ENCODE data around the gene ESPL1. TPM values are rescaled to one million over a fixed set of nuclear protein-coding genes. Genes with fewer than 3 reads are reported as not detected.

ESPL1 gene
- total and polyA plus RNA-seq, 4 donors = 0.77 to 6.7 (median 1.5) TPM

GRCh38 chr12:53222170-53222721 is 45.9 kb upstream of the ESPL1 start:
- Histone ChIP-seq H3K9ac (ENCODE audit: insufficient read depth in 1 of 2, low read length in 2 of 2) (peak overlapping the region in 1 of 2 donors; percentile 34), H3K27me3 (ENCODE audit: control insufficient read depth in 3 of 3, insufficient read depth in 3 of 3, low read length in 2 of 3) (no peaks in the 10 kb centered on the region), H3K4me3 (no peak overlapping the region), H3K36me3 (ENCODE audit: control insufficient read depth in 4 of 4, insufficient read depth in 4 of 4, low read length in 4 of 4) (peaks cover 0 to 6% (median 1%) of the 10 kb centered on the region in 4 donors), H3K27ac (ENCODE audit: low read depth in 1 of 2, low read length in 1 of 2) (peak overlapping the region; percentile 75 to 97), H3K4me1 (ENCODE audit: control insufficient read depth in 5 of 5, insufficient read depth in 5 of 5, low read length in 5 of 5) (peaks cover 0 to 66% (median 37%) of the 10 kb centered on the region in 5 donors), H3K9me3 (ENCODE audit: control insufficient read depth in 4 of 4, insufficient read depth in 3 of 4, low read length in 3 of 4) (no peaks in the 10 kb centered on the region)
- ATAC-seq (ENCODE audit: insufficient read depth, low FRiP score) (no peak), DNase-seq (peak in 2 of 3 donors; percentile 37 to 41)
- TF ChIP-seq CTCF (IDR thresholded peaks at IDR 0.05; ENCODE audit: control extremely low read depth, extremely low read depth) = no peak
- WGBS, 2 donors = 37 to 41% methylated on average over 5 of the region's 5 CpGs

DNA sequence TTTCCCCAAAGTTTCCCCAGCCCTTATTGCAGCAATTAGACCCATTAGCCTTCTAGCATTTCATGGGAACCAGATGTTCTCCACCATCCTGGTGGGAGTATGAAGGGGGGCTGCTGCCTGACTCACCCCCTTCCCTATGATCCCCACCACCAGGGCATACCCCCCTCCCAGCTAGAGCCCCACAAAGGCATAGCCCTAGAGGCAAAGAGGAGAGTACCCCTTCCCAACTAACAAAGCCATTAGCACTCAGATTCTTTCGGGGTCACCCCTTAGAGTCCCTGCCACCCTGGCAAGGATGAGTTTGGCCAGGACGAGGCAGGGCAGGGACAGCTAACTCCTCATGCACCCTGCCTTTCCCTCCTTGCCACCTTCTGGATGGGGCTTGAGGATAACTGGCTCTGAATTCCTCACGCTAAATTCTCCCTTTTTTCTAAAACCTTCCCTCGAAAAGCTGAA is 45.3 kb upstream of the ESPL1 start:
- Histone ChIP-seq H3K4me1 (ENCODE audit: control insufficient read depth in 5 of 5, insufficient read depth in 5 of 5, low read length in 5 of 5) (peaks cover 0 to 61% (median 33%) of the 10 kb centered on the region in 5 donors), H3K27ac (ENCODE audit: low read depth in 1 of 2, low read length in 1 of 2) (peak overlapping the region in 1 of 2 donors; percentile 62), H3K4me3 (no peak overlapping the region), H3K9me3 (ENCODE audit: control insufficient read depth in 4 of 4, insufficient read depth in 3 of 4, low read length in 3 of 4) (no peaks in the 10 kb centered on the region), H3K27me3 (ENCODE audit: control insufficient read depth in 3 of 3, insufficient read depth in 3 of 3, low read length in 2 of 3) (no peaks in the 10 kb centered on the region), H3K9ac (ENCODE audit: insufficient read depth in 1 of 2, low read length in 2 of 2) (no peak overlapping the region), H3K36me3 (ENCODE audit: control insufficient read depth in 4 of 4, insufficient read depth in 4 of 4, low read length in 4 of 4) (peaks cover 0 to 7% (median 3%) of the 10 kb centered on the region in 4 donors)
- ATAC-seq (ENCODE audit: insufficient read depth, low FRiP score) = no peak
- TF ChIP-seq CTCF (IDR thresholded peaks at IDR 0.05; ENCODE audit: control extremely low read depth, extremely low read depth) = no peak
- 50 to 60% methylated on average over 4 of the region's 4 CpGs for WGBS, 2 donors
- DNase-seq = peak in 2 of 3 donors; percentile 31 to 35

DNA sequence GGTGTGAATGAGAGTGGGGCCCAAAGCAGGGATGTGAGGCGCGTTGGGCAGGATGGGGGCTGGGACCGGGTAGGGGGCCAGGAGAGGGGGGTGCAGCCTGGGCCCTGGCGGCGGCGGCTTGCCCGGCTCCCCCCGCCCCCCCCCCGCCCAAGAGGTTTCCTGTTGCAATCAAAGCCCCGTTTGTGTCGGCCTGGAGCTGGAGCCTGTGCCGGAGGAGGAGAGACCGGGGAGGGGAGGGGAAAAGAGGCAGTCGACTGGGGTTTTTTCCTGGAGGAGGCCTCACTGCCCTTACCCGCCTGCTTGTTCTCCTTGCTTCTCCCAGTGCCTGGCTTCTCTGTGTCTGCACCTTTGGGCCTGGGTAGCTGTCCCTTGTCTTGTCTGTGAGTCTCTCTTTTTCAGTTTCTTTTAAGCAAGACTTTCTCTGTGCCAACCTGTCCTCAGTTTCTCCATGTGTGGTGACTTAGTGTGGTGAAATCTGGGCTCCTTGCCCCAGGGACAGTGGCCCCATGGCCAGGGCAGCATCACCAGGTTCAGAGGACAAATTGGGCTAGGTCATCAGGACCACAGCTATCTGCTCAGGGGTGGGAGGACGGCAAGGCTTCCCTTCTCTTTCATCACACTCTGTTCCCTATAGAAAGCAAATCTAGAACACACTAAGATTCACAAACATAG is 44.6 kb upstream of the ESPL1 start:
- no peak overlapping the region for H3K4me3 ChIP-seq
- no peak for TF ChIP-seq CTCF (IDR thresholded peaks at IDR 0.05; ENCODE audit: control extremely low read depth, extremely low read depth)
- H3K27me3 ChIP-seq (ENCODE audit: control insufficient read depth in 3 of 3, insufficient read depth in 3 of 3, low read length in 2 of 3) = no peaks in the 10 kb centered on the region
- peak overlapping the region; percentile 17 to 71 for H3K27ac ChIP-seq (ENCODE audit: low read depth in 1 of 2, low read length in 1 of 2)
- 4 to 10% methylated on average over 9 to 16 of the region's 16 CpGs for WGBS, 2 donors
- H3K9ac ChIP-seq (ENCODE audit: insufficient read depth in 1 of 2, low read length in 2 of 2) = peak overlapping the region in 1 of 2 donors; percentile 43
- DNase-seq (peak; percentile 76 to 89 (median 84)), ATAC-seq (ENCODE audit: insufficient read depth, low FRiP score) (no peak)
- H3K36me3 ChIP-seq (ENCODE audit: control insufficient read depth in 4 of 4, insufficient read depth in 4 of 4, low read length in 4 of 4) = peaks cover 0 to 7% (median 3%) of the 10 kb centered on the region in 4 donors
- no peaks in the 10 kb centered on the region for H3K9me3 ChIP-seq (ENCODE audit: control insufficient read depth in 4 of 4, insufficient read depth in 3 of 4, low read length in 3 of 4)
- peaks cover 0 to 54% (median 31%) of the 10 kb centered on the region in 5 donors for H3K4me1 ChIP-seq (ENCODE audit: control insufficient read depth in 5 of 5, insufficient read depth in 5 of 5, low read length in 5 of 5)

All from lung (tissue), 12 donors.